NCI-H524 (cell line): ENCODE results near the gene SLC6A18.
A peak's percentile ranks its signal among the peaks of the same experiment; 100 is the strongest.

ENCODE experiments used
- DNase-seq, 2 experiments: peaks; one replicate each; lab custom pipeline; 2025; lab: John Stamatoyannopoulos, UW

Gene SLC6A18

GRCh38 chr5:1231354-1231905 is 6.2 kb downstream of the SLC6A18 start:
- peak; percentile 73 to 90 for DNase-seq

GRCh38 chr5:1232780-1233179 is 7.6 kb downstream of the SLC6A18 start:
- no peak for DNase-seq

GRCh38 chr5:1235379-1235778 is 10.2 kb downstream of the SLC6A18 start:
- peak in 1 of 2 experiments; percentile 65 for DNase-seq

GRCh38 chr5:1235838-1236237 is 10.7 kb downstream of the SLC6A18 start:
- no peak for DNase-seq

- DNase-seq: no peak
These were observed 14.5 kb downstream of the SLC6A18 start for GRCh38 chr5:1239505-1240251.

GRCh38 chr5:1240496-1241260 is 15.5 kb downstream of the SLC6A18 start:
- no peak for DNase-seq

- DNase-seq: no peak
These were observed 16.4 kb downstream of the SLC6A18 start for GRCh38 chr5:1241509-1242080.

- DNase-seq: no peak
These were observed 17.7 kb downstream of the SLC6A18 start for GRCh38 chr5:1242733-1243486.

- no peak for DNase-seq
These were observed 18.4 kb downstream of the SLC6A18 start for GRCh38 chr5:1243487-1244130.

- DNase-seq: no peak
These were observed 19.1 kb downstream of the SLC6A18 start for GRCh38 chr5:1244255-1244654.

- DNase-seq: peak in 1 of 2 experiments; percentile 37
These were observed 19.8 kb downstream of the SLC6A18 start for GRCh38 chr5:1244976-1245375.

GRCh38 chr5:1245905-1246576 is 20.9 kb downstream of the SLC6A18 start:
- DNase-seq: peak; percentile 29 to 53

GRCh38 chr5:1246711-1247431 is 21.7 kb downstream of the SLC6A18 start:
- peak in 1 of 2 experiments; percentile 58 for DNase-seq

GRCh38 chr5:1247811-1248210 is 22.6 kb downstream of the SLC6A18 start:
- peak; percentile 26 to 87 for DNase-seq

- DNase-seq: no peak
These were observed 24.4 kb downstream of the SLC6A18 start for GRCh38 chr5:1249366-1250280.

- no peak for DNase-seq
These were observed 26.7 kb downstream of the SLC6A18 start for GRCh38 chr5:1251678-1252580.

- DNase-seq: no peak
These were observed 27.5 kb downstream of the SLC6A18 start for GRCh38 chr5:1252681-1253080.
